Measurements from ENCODE around the gene KCNJ3.

DNA sequence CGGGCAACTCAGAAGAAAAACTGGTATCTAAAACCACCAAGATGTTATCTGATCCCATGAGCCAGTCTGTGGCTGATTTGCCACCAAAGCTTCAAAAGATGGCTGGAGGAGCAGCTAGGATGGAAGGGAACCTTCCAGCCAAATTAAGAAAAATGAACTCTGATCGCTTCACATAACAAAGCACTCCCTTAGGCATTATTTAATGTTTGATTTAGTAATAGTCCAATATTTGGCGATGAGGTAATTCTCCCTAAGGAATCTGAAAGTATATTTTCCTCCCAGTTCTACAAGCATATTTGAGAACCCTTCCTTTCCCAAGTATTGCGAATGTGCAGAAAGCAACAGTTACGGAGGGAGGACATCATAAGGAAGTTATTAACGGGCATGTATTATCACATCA, 156.6 kb downstream of the KCNJ3 start:
- TF ChIP-seq POLR2A (IDR thresholded peaks at IDR 0.05; ENCODE audit: low read length) (no peak), GATA1 (IDR thresholded peaks at IDR 0.05; ENCODE audit: low read depth, low read length) (no peak)

Data from erythroblast (primary cell).